HUES6 (cell line): Measurements from ENCODE around the gene PARP1.

Experiments
- H3K27ac ChIP-seq: 2 replicates; pipeline ENCODE4 v1.7.0; 2013; ENCODE audit warnings: low read depth, mild to moderate bottlenecking, low read length, inconsistent platforms
- H3K27me3 ChIP-seq: 2 replicates; pipeline ENCODE4 v1.6.1; 2013; ENCODE audit warnings: low read length; ENCODE audit not compliant: control insufficient read depth, insufficient read depth
- H3K36me3 ChIP-seq: 2 replicates; pipeline ENCODE4 v1.6.1; 2013; ENCODE audit warnings: low read length; ENCODE audit not compliant: control insufficient read depth, insufficient read depth
- H3K4me1 ChIP-seq: 2 replicates; pipeline ENCODE4 v1.6.1; 2013; ENCODE audit warnings: low read length; ENCODE audit not compliant: control insufficient read depth, insufficient read depth
- H3K4me3 ChIP-seq: 2 replicates; pipeline ENCODE4 v1.5.1; 2013; ENCODE audit warnings: low read depth, low read length
- H3K9ac ChIP-seq: one replicate; pipeline ENCODE4 v1.6.1; 2013; ENCODE audit warnings: mild to moderate bottlenecking, low read length
- H3K9me3 ChIP-seq: 2 replicates; pipeline ENCODE4 v1.6.1; 2013; ENCODE audit warnings: low read depth, low read length; ENCODE audit not compliant: control insufficient read depth, insufficient read depth

PARP1 gene

GRCh38 chr1:226419284-226420029 is 11.6 kb upstream of the PARP1 start:
- no peak overlapping the region for H3K4me3 ChIP-seq
- no peak overlapping the region for H3K27ac ChIP-seq
- H3K27me3 ChIP-seq = no peaks in the 10 kb centered on the region
- peaks cover 3% of the 10 kb centered on the region; the same call in 1 of the 2 replicates for H3K4me1 ChIP-seq
- no peaks in the 10 kb centered on the region for H3K9me3 ChIP-seq
- H3K36me3 ChIP-seq = no peaks in the 10 kb centered on the region
- no peak overlapping the region for H3K9ac ChIP-seq

- H3K9me3 ChIP-seq = no peaks in the 10 kb centered on the region
These were observed 10.1 kb upstream of the PARP1 start for GRCh38 chr1:226417830-226418546.

GRCh38 chr1:226417350-226417749 is 9.5 kb upstream of the PARP1 start:
- no peaks in the 10 kb centered on the region for H3K36me3 ChIP-seq
- H3K4me1 ChIP-seq = no peaks in the 10 kb centered on the region
- H3K4me3 ChIP-seq = no peak overlapping the region
- no peaks in the 10 kb centered on the region for H3K9me3 ChIP-seq
- H3K27me3 ChIP-seq = no peaks in the 10 kb centered on the region
- H3K9ac ChIP-seq = no peak overlapping the region
- no peak overlapping the region for H3K27ac ChIP-seq

More at GRCh38 chr1:226417830-226418546, 10.1 kb upstream of the PARP1 start:
- no peaks in the 10 kb centered on the region for H3K4me1 ChIP-seq
- H3K9ac ChIP-seq = no peak overlapping the region
- no peak overlapping the region for H3K27ac ChIP-seq
- no peak overlapping the region for H3K4me3 ChIP-seq
- no peaks in the 10 kb centered on the region for H3K36me3 ChIP-seq
- no peaks in the 10 kb centered on the region for H3K27me3 ChIP-seq

- H3K27me3 ChIP-seq = no peaks in the 10 kb centered on the region
- no peaks in the 10 kb centered on the region for H3K9me3 ChIP-seq
- H3K4me3 ChIP-seq = no peak overlapping the region
- no peak overlapping the region for H3K9ac ChIP-seq
- no peaks in the 10 kb centered on the region for H3K36me3 ChIP-seq
- no peaks in the 10 kb centered on the region for H3K4me1 ChIP-seq
- H3K27ac ChIP-seq = no peak overlapping the region
These were observed 6.3 kb upstream of the PARP1 start for GRCh38 chr1:226414098-226414698.

- Histone ChIP-seq H3K4me1 (peaks cover 6% of the 10 kb centered on the region; the same call in 1 of the 2 replicates), H3K27ac (no peak overlapping the region), H3K9me3 (no peaks in the 10 kb centered on the region), H3K27me3 (no peaks in the 10 kb centered on the region), H3K4me3 (no peak overlapping the region), H3K36me3 (no peaks in the 10 kb centered on the region), H3K9ac (no peak overlapping the region)
These were observed 3.7 kb upstream of the PARP1 start for GRCh38 chr1:226411619-226412018.

GRCh38 chr1:226410958-226411357 is 3.1 kb upstream of the PARP1 start:
- H3K27ac ChIP-seq = no peak overlapping the region
- H3K36me3 ChIP-seq = no peaks in the 10 kb centered on the region
- no peaks in the 10 kb centered on the region for H3K27me3 ChIP-seq
- H3K9ac ChIP-seq = no peak overlapping the region
- peaks cover 13% of the 10 kb centered on the region; the same call in 1 of the 2 replicates for H3K4me1 ChIP-seq
- no peak overlapping the region for H3K4me3 ChIP-seq
- H3K9me3 ChIP-seq = no peaks in the 10 kb centered on the region

- Histone ChIP-seq H3K4me3 (no peak overlapping the region), H3K9me3 (no peaks in the 10 kb centered on the region), H3K36me3 (no peaks in the 10 kb centered on the region), H3K9ac (no peak overlapping the region), H3K27me3 (no peaks in the 10 kb centered on the region), H3K27ac (no peak overlapping the region), H3K4me1 (peaks cover 22% of the 10 kb centered on the region)
These were observed 1.5 kb upstream of the PARP1 start for GRCh38 chr1:226409392-226409791.

GRCh38 chr1:226408285-226409184 is 642 bp upstream of the PARP1 start:
- no peaks in the 10 kb centered on the region for H3K36me3 ChIP-seq
- peak overlapping the region; percentile 97 for H3K4me3 ChIP-seq
- no peaks in the 10 kb centered on the region for H3K9me3 ChIP-seq
- H3K27me3 ChIP-seq = no peaks in the 10 kb centered on the region
- H3K9ac ChIP-seq = peak overlapping the region; percentile 72
- peak overlapping the region; percentile 70; the same call in 1 of the 2 replicates for H3K27ac ChIP-seq
- H3K4me1 ChIP-seq = peaks cover 30% of the 10 kb centered on the region

GRCh38 chr1:226407199-226407496 is 745 bp downstream of the PARP1 start:
- Histone ChIP-seq H3K4me3 (peak overlapping the region; percentile 97), H3K27ac (peak overlapping the region; percentile 91; the same call in 1 of the 2 replicates), H3K9ac (peak overlapping the region; percentile 94), H3K27me3 (no peaks in the 10 kb centered on the region), H3K9me3 (no peaks in the 10 kb centered on the region), H3K4me1 (peaks cover 44% of the 10 kb centered on the region), H3K36me3 (peaks cover 9% of the 10 kb centered on the region)

- Histone ChIP-seq H3K9me3 (no peaks in the 10 kb centered on the region), H3K27ac (peak overlapping the region; percentile 53)
These were observed 1.5 kb downstream of the PARP1 start for GRCh38 chr1:226406401-226406881.

More at GRCh38 chr1:226406401-226406881, 1.5 kb downstream of the PARP1 start:
- H3K27me3 ChIP-seq = no peaks in the 10 kb centered on the region
- H3K4me1 ChIP-seq = peaks cover 47% of the 10 kb centered on the region
- H3K36me3 ChIP-seq = peaks cover 16% of the 10 kb centered on the region
- H3K4me3 ChIP-seq = peak overlapping the region; percentile 97
- peak overlapping the region; percentile 94 for H3K9ac ChIP-seq
